ENCODE data around the gene HOTAIR. TPM values are rescaled to one million over a fixed set of nuclear protein-coding genes. Genes with fewer than 3 reads are reported as not detected.
A peak's percentile ranks its signal among the peaks of the same experiment; 100 is the strongest.

The HOTAIR gene
- total RNA-seq, 1 experiment from 2014 or later = 5.5 TPM

- TF ChIP-seq, protein P1, sequence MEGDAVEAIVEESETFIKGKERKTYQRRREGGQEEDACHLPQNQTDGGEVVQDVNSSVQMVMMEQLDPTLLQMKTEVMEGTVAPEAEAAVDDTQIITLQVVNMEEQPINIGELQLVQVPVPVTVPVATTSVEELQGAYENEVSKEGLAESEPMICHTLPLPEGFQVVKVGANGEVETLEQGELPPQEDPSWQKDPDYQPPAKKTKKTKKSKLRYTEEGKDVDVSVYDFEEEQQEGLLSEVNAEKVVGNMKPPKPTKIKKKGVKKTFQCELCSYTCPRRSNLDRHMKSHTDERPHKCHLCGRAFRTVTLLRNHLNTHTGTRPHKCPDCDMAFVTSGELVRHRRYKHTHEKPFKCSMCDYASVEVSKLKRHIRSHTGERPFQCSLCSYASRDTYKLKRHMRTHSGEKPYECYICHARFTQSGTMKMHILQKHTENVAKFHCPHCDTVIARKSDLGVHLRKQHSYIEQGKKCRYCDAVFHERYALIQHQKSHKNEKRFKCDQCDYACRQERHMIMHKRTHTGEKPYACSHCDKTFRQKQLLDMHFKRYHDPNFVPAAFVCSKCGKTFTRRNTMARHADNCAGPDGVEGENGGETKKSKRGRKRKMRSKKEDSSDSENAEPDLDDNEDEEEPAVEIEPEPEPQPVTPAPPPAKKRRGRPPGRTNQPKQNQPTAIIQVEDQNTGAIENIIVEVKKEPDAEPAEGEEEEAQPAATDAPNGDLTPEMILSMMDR (conservative IDR thresholded peaks at IDR 0.05; ENCODE audit: low read depth, low read length) = no peak
- Histone ChIP-seq H3K4me1 (ENCODE audit: insufficient read depth, low read length, poor library complexity, severe bottlenecking) (peaks cover 3% of the 10 kb centered on the region), H3K27me3 (replicated peaks; ENCODE audit: insufficient read depth, low read depth, low read length, poor library complexity) (peaks cover 6% of the 10 kb centered on the region), H3K4me3 (ENCODE audit: low read depth, low read length, poor library complexity, severe bottlenecking) (no peak overlapping the region), H3K9me3 (ENCODE audit: low read depth, low read length, poor library complexity, severe bottlenecking) (no peaks in the 10 kb centered on the region), H3K36me3 (ENCODE audit: insufficient read depth, low read length, poor library complexity, severe bottlenecking) (no peaks in the 10 kb centered on the region), H3K27ac (ENCODE audit: low read depth, low read length, poor library complexity, severe bottlenecking) (no peak overlapping the region)
- ChIA-PET CTCF (no interaction called here), POLR2A (ENCODE audit: low non-redundant PET) (interaction anchor here (0.6 kb wide), 1 partner anchor 366 kb away, joined by 5 read pairs; no protein-coding TSS in a partner anchor)
- no TSS peak for BruUV-seq (replicated peaks)
- intact Hi-C loops (cut with micrococcal nuclease; ENCODE audit: unreplicated experiment) = no loop called here
- DNase-seq (ENCODE audit: low spot score) = no peak
Measured at GRCh38 chr12:53951577-53952334, 23.0 kb downstream of the HOTAIR start.

DNA sequence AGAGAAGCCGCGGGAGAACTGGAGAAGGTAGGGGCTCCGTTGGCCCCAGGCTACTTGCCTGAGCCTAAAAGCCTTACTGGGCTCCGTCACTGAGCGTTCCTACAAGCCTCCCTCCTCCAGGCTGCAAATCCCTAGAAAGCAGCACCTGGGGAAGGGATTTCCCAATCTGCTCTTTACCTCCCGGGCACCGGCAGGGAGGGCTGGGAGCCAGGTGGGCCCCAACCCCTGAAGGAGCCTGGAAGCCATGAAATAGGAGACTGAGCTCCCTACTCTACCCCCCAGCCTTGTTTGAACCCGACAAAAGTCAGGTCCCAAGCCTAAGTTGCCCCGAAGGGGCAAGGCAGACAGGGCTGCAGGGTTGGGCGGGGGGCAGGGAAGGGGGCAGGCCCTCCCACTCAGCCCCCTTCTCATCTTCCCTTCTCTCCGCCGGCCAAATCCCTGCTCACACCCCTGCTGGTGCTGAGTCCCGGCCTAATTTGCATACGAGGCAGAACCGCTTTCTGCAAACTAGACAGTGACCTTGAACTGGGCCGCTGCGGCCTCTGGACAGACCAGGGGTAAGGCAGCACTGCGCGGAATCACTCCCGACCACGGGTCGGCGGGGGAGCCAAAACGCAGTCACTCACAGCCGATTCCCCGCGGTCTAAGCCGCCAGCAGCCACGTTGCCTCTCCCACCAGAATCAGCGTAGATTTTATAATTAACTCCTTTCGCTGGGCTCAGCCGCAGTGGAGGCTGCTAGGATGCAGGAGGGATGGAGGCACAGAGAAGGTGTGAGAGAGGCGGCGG is 23.8 kb downstream of the HOTAIR start:
- Histone ChIP-seq H3K9me3 (ENCODE audit: low read depth, low read length, poor library complexity, severe bottlenecking) (no peaks in the 10 kb centered on the region), H3K4me3 (ENCODE audit: low read depth, low read length, poor library complexity, severe bottlenecking) (no peak overlapping the region), H3K27ac (ENCODE audit: low read depth, low read length, poor library complexity, severe bottlenecking) (no peak overlapping the region), H3K27me3 (replicated peaks; ENCODE audit: insufficient read depth, low read depth, low read length, poor library complexity) (peaks cover 6% of the 10 kb centered on the region), H3K4me1 (ENCODE audit: insufficient read depth, low read length, poor library complexity, severe bottlenecking) (peaks cover 3% of the 10 kb centered on the region), H3K36me3 (ENCODE audit: insufficient read depth, low read length, poor library complexity, severe bottlenecking) (no peaks in the 10 kb centered on the region)
- no TSS peak for BruUV-seq (replicated peaks)
- intact Hi-C loops (cut with micrococcal nuclease; ENCODE audit: unreplicated experiment) = no loop called here
- TF ChIP-seq, protein P1 (conservative IDR thresholded peaks at IDR 0.05; ENCODE audit: low read depth, low read length) = no peak
- no peak for TF ChIP-seq EZH2 (IDR thresholded peaks at IDR 0.05; ENCODE audit: borderline replicate concordance, low read depth, low read length, poor library complexity, severe bottlenecking)
- ChIA-PET CTCF (interaction anchor here (0.5 kb wide), 1 partner anchor 14 kb away, joined by 5 read pairs; no protein-coding TSS in a partner anchor), POLR2A (ENCODE audit: low non-redundant PET) (interaction anchor here (0.6 to 0.9 kb wide), 2 partner anchors 11 to 367 kb away, joined by 4 to 5 read pairs; no protein-coding TSS in a partner anchor)
- DNase-seq (ENCODE audit: low spot score) = no peak

- H3K4me3 ChIP-seq (ENCODE audit: low read depth, low read length, poor library complexity, severe bottlenecking) = no peak overlapping the region
- no peak for DNase-seq (ENCODE audit: low spot score)
- TF ChIP-seq, protein P1 (conservative IDR thresholded peaks at IDR 0.05; ENCODE audit: low read depth, low read length) = 0 out of 2 replicates have a peak, but pooled peaks have one; percentile 19
- TF ChIP-seq EZH2 (IDR thresholded peaks at IDR 0.05; ENCODE audit: borderline replicate concordance, low read depth, low read length, poor library complexity, severe bottlenecking) = no peak
- no TSS peak for BruUV-seq (replicated peaks)
- peaks cover 2% of the 10 kb centered on the region for H3K27me3 ChIP-seq (replicated peaks; ENCODE audit: insufficient read depth, low read depth, low read length, poor library complexity)
- intact Hi-C loops (cut with micrococcal nuclease; ENCODE audit: unreplicated experiment) = no loop called here
- H3K9me3 ChIP-seq (ENCODE audit: low read depth, low read length, poor library complexity, severe bottlenecking) = no peaks in the 10 kb centered on the region
- no peaks in the 10 kb centered on the region for H3K36me3 ChIP-seq (ENCODE audit: insufficient read depth, low read length, poor library complexity, severe bottlenecking)
- ChIA-PET POLR2A (ENCODE audit: low non-redundant PET) (interaction anchor here (0.9 kb wide), 1 partner anchor 11 kb away, joined by 4 read pairs; no protein-coding TSS in a partner anchor), CTCF (interaction anchor here (0.5 kb wide), 1 partner anchor 15 kb away, joined by 5 read pairs; no protein-coding TSS in a partner anchor)
- H3K4me1 ChIP-seq (ENCODE audit: insufficient read depth, low read length, poor library complexity, severe bottlenecking) = peaks cover 2% of the 10 kb centered on the region
- no peak overlapping the region for H3K27ac ChIP-seq (ENCODE audit: low read depth, low read length, poor library complexity, severe bottlenecking)
Measured at GRCh38 chr12:53950437-53950773, 24.3 kb downstream of the HOTAIR start.
